ENCODE results near the gene CNTD1. TPM values are rescaled to one million over a fixed set of nuclear protein-coding genes. Genes with fewer than 3 reads are reported as not detected.
"Not testable (repeated sequence)": the region's sequence is repeated elsewhere in the genome, so short reads cannot be mapped to it uniquely, and the experiment has no call there.

The CNTD1 gene
- total RNA-seq, 1 donor from 2014 or later = not detected

DNA sequence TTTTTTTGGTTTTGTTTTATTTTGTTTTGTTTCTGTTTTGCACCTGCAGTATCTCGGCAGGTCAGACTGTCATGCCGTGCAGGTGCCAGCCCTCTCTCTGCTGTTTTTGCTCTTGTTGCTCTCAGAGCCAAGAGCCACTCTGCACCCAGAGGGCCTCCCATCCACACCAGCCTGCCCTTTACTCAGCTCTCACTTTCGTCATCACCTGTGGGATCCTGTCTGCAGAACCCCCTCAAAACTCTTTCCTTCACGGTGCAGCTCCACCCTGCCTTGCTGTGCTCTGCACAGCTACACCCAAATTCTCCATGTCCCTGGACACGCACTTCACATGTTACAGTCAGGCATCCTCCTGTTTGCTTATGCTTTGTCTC lies 54.9 kb downstream of the CNTD1 start:
- no peak for DNase-seq (ENCODE audit: low read depth)
- Histone ChIP-seq H3K36me3 (ENCODE audit: control insufficient read depth, insufficient read depth, low read length) (no peaks in the 10 kb centered on the region), H3K27me3 (ENCODE audit: control insufficient read depth, insufficient read depth, low read length) (no peaks in the 10 kb centered on the region), H3K4me3 (ENCODE audit: low read depth, low read length) (no peak overlapping the region)
- no peak for FAIRE-seq
- TF ChIP-seq, protein P1, sequence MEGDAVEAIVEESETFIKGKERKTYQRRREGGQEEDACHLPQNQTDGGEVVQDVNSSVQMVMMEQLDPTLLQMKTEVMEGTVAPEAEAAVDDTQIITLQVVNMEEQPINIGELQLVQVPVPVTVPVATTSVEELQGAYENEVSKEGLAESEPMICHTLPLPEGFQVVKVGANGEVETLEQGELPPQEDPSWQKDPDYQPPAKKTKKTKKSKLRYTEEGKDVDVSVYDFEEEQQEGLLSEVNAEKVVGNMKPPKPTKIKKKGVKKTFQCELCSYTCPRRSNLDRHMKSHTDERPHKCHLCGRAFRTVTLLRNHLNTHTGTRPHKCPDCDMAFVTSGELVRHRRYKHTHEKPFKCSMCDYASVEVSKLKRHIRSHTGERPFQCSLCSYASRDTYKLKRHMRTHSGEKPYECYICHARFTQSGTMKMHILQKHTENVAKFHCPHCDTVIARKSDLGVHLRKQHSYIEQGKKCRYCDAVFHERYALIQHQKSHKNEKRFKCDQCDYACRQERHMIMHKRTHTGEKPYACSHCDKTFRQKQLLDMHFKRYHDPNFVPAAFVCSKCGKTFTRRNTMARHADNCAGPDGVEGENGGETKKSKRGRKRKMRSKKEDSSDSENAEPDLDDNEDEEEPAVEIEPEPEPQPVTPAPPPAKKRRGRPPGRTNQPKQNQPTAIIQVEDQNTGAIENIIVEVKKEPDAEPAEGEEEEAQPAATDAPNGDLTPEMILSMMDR (IDR thresholded peaks at IDR 0.05; ENCODE audit: insufficient read depth, low read length, severe bottlenecking) = no peak

DNA sequence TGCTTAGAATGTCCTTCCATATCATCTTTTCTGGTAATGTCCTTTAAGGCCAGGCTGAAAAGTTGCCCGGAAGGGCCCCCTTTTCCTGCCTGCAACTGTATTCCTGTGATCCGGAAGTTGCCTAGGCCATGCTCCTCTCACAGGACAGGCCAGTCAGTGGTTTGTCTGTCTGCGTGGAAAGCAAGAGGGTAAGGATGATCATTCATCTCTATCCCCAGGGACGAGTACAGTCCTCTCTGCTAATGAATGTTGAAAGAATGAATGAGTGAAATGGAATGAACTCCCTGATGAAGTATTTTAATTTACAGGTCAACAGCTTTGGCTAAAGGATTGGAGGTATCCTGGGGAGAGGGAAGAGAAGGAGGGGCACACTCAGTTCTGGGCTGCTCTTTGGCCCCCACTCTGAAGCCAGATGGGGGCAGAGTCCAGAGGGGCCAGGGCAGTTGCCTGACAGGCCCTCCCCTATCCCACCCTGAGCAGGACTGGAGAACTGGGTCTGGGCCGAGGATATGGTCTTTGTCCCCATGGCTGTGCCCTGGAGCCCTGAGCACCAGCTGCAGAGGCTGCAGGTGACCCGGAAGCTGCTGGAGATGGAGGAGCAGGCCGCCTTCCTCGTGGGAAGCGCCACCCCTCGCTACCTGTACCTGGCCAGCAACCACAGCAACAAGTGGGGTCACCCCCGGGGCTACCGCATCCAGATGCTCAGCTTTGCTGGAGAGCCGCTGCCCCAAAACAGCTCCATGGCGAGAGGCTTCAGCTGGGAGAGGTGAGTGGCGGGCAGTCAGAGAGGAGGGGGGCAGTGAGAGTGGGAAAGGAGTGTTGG lies 55.5 kb downstream of the CNTD1 start:
- no peaks in the 10 kb centered on the region for H3K27me3 ChIP-seq (ENCODE audit: control insufficient read depth, insufficient read depth, low read length)
- no peak overlapping the region for H3K4me3 ChIP-seq (ENCODE audit: low read depth, low read length)
- H3K36me3 ChIP-seq (ENCODE audit: control insufficient read depth, insufficient read depth, low read length) = no peaks in the 10 kb centered on the region
- DNase-seq (ENCODE audit: low read depth) (no peak), FAIRE-seq (no peak)
- TF ChIP-seq, protein P1 (IDR thresholded peaks at IDR 0.05; ENCODE audit: insufficient read depth, low read length, severe bottlenecking) = no peak

DNA sequence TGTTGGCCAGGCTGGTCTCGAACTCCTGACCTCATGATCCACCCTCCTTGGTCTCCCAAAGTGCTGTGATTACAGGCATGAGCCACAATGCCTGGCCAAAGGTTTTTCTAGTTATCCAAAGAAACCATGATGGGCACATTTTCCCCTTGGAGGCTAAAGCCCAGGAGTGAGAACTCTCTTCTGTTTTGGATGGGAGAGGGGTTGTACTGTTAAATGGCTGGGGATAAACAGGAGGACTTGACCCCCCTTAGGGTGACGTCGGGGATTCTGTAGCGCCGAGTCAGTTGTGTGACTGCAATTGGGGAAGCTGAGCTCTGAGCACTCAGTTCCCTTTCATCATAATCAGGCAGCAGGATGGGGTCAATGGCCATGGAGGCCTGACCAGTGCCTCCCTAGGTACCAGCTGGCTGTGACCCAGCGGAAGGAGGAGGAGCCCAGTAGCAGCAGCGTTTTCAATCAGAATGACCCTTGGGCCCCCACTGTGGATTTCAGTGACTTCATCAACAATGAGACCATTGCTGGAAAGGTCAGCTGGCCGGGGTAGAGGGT lies 56.5 kb downstream of the CNTD1 start:
- FAIRE-seq = no peak
- no peaks in the 10 kb centered on the region for H3K36me3 ChIP-seq (ENCODE audit: control insufficient read depth, insufficient read depth, low read length)
- TF ChIP-seq, protein P1 (IDR thresholded peaks at IDR 0.05; ENCODE audit: insufficient read depth, low read length, severe bottlenecking) = no peak
- H3K4me3 ChIP-seq (ENCODE audit: low read depth, low read length) = no peak overlapping the region
- DNase-seq (ENCODE audit: low read depth) = no peak
- H3K27me3 ChIP-seq (ENCODE audit: control insufficient read depth, insufficient read depth, low read length) = no peaks in the 10 kb centered on the region

DNA sequence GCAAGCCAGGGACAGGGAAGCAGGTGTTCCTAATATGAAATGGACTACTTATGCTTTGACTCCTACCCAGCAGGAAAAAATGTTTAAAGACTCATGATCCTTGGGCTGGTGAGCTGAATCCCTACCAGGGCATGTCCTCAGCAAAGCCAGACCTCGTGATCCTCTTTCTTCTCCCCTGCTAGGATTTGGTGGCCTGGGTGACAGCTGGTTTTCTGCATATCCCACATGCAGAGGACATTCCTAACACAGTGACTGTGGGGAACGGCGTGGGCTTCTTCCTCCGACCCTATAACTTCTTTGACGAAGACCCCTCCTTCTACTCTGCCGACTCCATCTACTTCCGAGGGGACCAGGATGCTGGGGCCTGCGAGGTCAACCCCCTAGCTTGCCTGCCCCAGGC lies 57.4 kb downstream of the CNTD1 start:
- not testable (repeated sequence) for H3K27me3 ChIP-seq (ENCODE audit: control insufficient read depth, insufficient read depth, low read length); H3K4me3 ChIP-seq (ENCODE audit: low read depth, low read length); H3K36me3 ChIP-seq (ENCODE audit: control insufficient read depth, insufficient read depth, low read length); FAIRE-seq; DNase-seq (ENCODE audit: low read depth)

DNA sequence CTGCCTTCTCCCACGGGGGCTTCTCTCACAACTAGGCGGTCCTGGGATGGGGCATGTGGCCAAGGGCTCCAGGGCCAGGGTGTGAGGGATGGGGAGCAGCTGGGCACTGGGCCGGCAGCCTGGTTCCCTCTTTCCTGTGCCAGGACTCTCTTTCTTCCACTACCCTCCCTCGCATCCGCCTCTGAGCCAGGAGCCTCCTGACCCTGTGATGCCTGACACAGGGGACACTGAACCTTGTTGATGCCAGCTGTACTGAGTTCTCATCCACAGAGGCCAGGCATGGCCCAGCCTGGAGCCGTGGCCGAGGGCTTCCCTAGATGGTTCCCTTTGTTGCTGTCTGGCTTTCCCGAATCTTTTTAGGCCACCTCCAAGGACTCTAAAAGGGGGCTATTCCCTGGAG lies 57.9 kb downstream of the CNTD1 start:
- DNase-seq (ENCODE audit: low read depth); FAIRE-seq; H3K4me3 ChIP-seq (ENCODE audit: low read depth, low read length); H3K36me3 ChIP-seq (ENCODE audit: control insufficient read depth, insufficient read depth, low read length); H3K27me3 ChIP-seq (ENCODE audit: control insufficient read depth, insufficient read depth, low read length): not testable (repeated sequence)

DNA sequence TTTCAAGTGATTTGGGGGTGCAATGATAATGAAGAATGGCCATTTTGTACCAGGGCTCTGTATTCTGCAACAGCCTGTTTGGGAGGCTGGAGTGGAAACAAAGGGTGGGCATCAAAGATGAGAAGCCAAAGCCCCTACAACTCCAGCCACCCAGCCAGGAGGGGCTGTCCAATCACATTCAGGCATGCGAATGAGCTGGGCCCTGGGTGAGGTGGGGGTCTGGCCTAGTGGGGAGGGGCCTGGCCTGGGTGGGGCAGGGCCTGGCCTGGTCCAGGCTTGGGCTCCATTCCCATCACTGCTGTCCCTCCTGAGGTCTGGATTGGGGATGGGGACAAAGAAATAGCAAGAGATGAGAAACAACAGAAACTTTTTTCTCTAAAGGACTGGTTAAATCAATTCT lies 58.7 kb downstream of the CNTD1 start:
- Histone ChIP-seq H3K36me3 (ENCODE audit: control insufficient read depth, insufficient read depth, low read length) (no peaks in the 10 kb centered on the region), H3K4me3 (ENCODE audit: low read depth, low read length) (no peak overlapping the region), H3K27me3 (ENCODE audit: control insufficient read depth, insufficient read depth, low read length) (no peaks in the 10 kb centered on the region)
- DNase-seq (ENCODE audit: low read depth) = no peak
- TF ChIP-seq, protein P1 (IDR thresholded peaks at IDR 0.05; ENCODE audit: insufficient read depth, low read length, severe bottlenecking) = no peak
- no peak for FAIRE-seq

Other genes starting within 250 kb of the CNTD1 start
- 7.4 and 22.8 TPM in 2 replicates for gene HSD17B1, start 245.9 kb upstream of the CNTD1 start, total RNA-seq
- 9.0 and 18.4 TPM in 2 replicates for gene COASY, start 236.7 kb upstream of the CNTD1 start, total RNA-seq
- gene MLX, start 231.8 kb upstream of the CNTD1 start, total RNA-seq = 28.3 and 33.2 TPM in 2 replicates
- gene PSMC3IP, start 221.1 kb upstream of the CNTD1 start, total RNA-seq = 1.3 and 2.0 TPM in 2 replicates
- gene RETREG3, start 189.5 kb upstream of the CNTD1 start, total RNA-seq = 66.1 and 69.3 TPM in 2 replicates
- gene TUBG1, start 189.2 kb upstream of the CNTD1 start, total RNA-seq = 12.1 and 21.5 TPM in 2 replicates
- 5.3 and 6.7 TPM in 2 replicates for gene TUBG2, start 139.6 kb upstream of the CNTD1 start, total RNA-seq
- 15.3 and 26.9 TPM in 2 replicates for gene PLEKHH3, start 121.9 kb upstream of the CNTD1 start, total RNA-seq
- gene CCR10, start 117.0 kb upstream of the CNTD1 start, total RNA-seq = 0.13 TPM in 1 of 2 replicates, not detected in the other
- gene CNTNAP1, start 116.3 kb upstream of the CNTD1 start, total RNA-seq = 0.51 and 0.53 TPM in 2 replicates
- 16.1 and 18.2 TPM in 2 replicates for gene EZH1, start 53.8 kb upstream of the CNTD1 start, total RNA-seq
- not detected in 2 replicates for gene RAMP2, start 37.6 kb upstream of the CNTD1 start, total RNA-seq
- 65.3 and 76.0 TPM in 2 replicates for gene VPS25, start 25.4 kb upstream of the CNTD1 start, total RNA-seq
- gene WNK4, start 18.3 kb upstream of the CNTD1 start, total RNA-seq = under 0.01 and 0.13 TPM in 2 replicates
- 59.8 and 69.6 TPM in 2 replicates for gene COA3, start 157 bp upstream of the CNTD1 start, total RNA-seq
- gene BECN1, start 25.4 kb downstream of the CNTD1 start, total RNA-seq = 123 and 200 TPM in 2 replicates
- gene PSME3, start 34.5 kb downstream of the CNTD1 start, total RNA-seq = 57.7 and 72.5 TPM in 2 replicates
- 0.79 and 1.0 TPM in 2 replicates for gene AOC2, start 45.7 kb downstream of the CNTD1 start, total RNA-seq
- 0.26 TPM in 2 replicates for gene AOC3, start 52.3 kb downstream of the CNTD1 start, total RNA-seq
- gene G6PC1, start 101.9 kb downstream of the CNTD1 start, total RNA-seq = not detected in 2 replicates
- gene AARSD1, start 165.6 kb downstream of the CNTD1 start, total RNA-seq = 18.3 and 24.7 TPM in 2 replicates
- under 0.01 and 0.13 TPM in 2 replicates for gene PTGES3L, start 181.2 kb downstream of the CNTD1 start, total RNA-seq
- 10.3 and 11.8 TPM in 2 replicates for gene RUNDC1, start 181.7 kb downstream of the CNTD1 start, total RNA-seq
- gene RPL27, start 199.6 kb downstream of the CNTD1 start, total RNA-seq = 1,341 and 1,431 TPM in 2 replicates
- gene IFI35, start 207.9 kb downstream of the CNTD1 start, total RNA-seq = 0.79 and 2.4 TPM in 2 replicates
- gene VAT1, start 223.5 kb downstream of the CNTD1 start, total RNA-seq = 88.7 and 101 TPM in 2 replicates
- gene RND2, start 226.4 kb downstream of the CNTD1 start, total RNA-seq = under 0.01 and 0.38 TPM in 2 replicates

Data from bronchial epithelial cell (primary cell).